A673 (cell line): ENCODE results near the gene RFX1.

Source experiments
- CTCF ChIP-seq: fragments of 300-800, 200-600 bp; sonication (generic); conservative IDR thresholded peaks from 2 replicates; pipeline ENCODE4 v1.5.1; 2017; ENCODE audit warnings: low read depth, mild to moderate bottlenecking, antibody characterized with exemption, low read length, moderate library complexity, mixed read lengths
- EZH2 ChIP-seq: fragments of 200-600 bp; sonication (generic); IDR thresholded peaks from 2 replicates; pipeline ENCODE4 v1.6.1; 2017; ENCODE audit warnings: borderline replicate concordance, low read depth, mild to moderate bottlenecking, mixed read lengths, antibody characterized with exemption, low read length; ENCODE audit not compliant: poor library complexity, severe bottlenecking

- TF ChIP-seq CTCF (no peak), EZH2 (no peak)
Measured at GRCh38 chr19:13999085-13999484, 7.0 kb downstream of the RFX1 start.
